GM18909 (cell line): ENCODE measurements around the gene REPIN1.

ENCODE experiments used
- ATAC-seq: cut with Tn5 transposase; IDR thresholded peaks from one replicate; pipeline ENCODE4 v1.9.1; 2021; ENCODE audit warnings: mild to moderate bottlenecking; ENCODE audit not compliant: unreplicated experiment, poor library complexity

The REPIN1 gene

GRCh38 chr7:150373049-150373801 is 4.6 kb downstream of the REPIN1 start:
- ATAC-seq = no peak

GRCh38 chr7:150374026-150374425 is 5.4 kb downstream of the REPIN1 start:
- no peak for ATAC-seq

- no peak for ATAC-seq
Observed at GRCh38 chr7:150374472-150374871, 5.8 kb downstream of the REPIN1 start.

GRCh38 chr7:150375662-150376521 is 7.3 kb downstream of the REPIN1 start:
- peak; percentile 24 for ATAC-seq

GRCh38 chr7:150376560-150376959 is 7.9 kb downstream of the REPIN1 start:
- ATAC-seq = no peak

GRCh38 chr7:150377196-150377595 is 8.6 kb downstream of the REPIN1 start:
- ATAC-seq = no peak

- no peak for ATAC-seq
Observed at GRCh38 chr7:150377635-150378034, 9.0 kb downstream of the REPIN1 start.

GRCh38 chr7:150378115-150378852 is 9.7 kb downstream of the REPIN1 start:
- peak; percentile 20 for ATAC-seq

- peak; percentile 85 for ATAC-seq
Observed at GRCh38 chr7:150378853-150379440, 10.3 kb downstream of the REPIN1 start, which contains the start of gene ZNF775. TSS of gene ZNF775 (plus strand) at chr7:150379330. CDS start at chr7:150388471, 9,141 bp downstream.

- no peak for ATAC-seq
Observed at GRCh38 chr7:150379441-150380379, 11.1 kb downstream of the REPIN1 start.

GRCh38 chr7:150380463-150380862 is 11.8 kb downstream of the REPIN1 start:
- ATAC-seq = no peak

GRCh38 chr7:150381096-150381495 is 12.5 kb downstream of the REPIN1 start:
- ATAC-seq = no peak

GRCh38 chr7:150381785-150382122 is 13.1 kb downstream of the REPIN1 start:
- ATAC-seq = no peak

- ATAC-seq = no peak
Observed at GRCh38 chr7:150382123-150382843, 13.7 kb downstream of the REPIN1 start.

- no peak for ATAC-seq
Observed at GRCh38 chr7:150382844-150383225, 14.2 kb downstream of the REPIN1 start.

- ATAC-seq = no peak
Observed at GRCh38 chr7:150383710-150384397, 15.2 kb downstream of the REPIN1 start.

GRCh38 chr7:150384406-150385301 is 16.0 kb downstream of the REPIN1 start:
- no peak for ATAC-seq
